ENCODE measurements around the gene MYBPC2. TPM values are rescaled to one million over a fixed set of nuclear protein-coding genes. Genes with fewer than 3 reads are reported as not detected.
A peak's percentile ranks its signal among the peaks of the same experiment; 100 is the strongest.

The MYBPC2 gene
- total RNA-seq, 4 donors from 2014 or later = 0.05 to 1.3 (median 0.15) TPM; not detected in 1

DNA sequence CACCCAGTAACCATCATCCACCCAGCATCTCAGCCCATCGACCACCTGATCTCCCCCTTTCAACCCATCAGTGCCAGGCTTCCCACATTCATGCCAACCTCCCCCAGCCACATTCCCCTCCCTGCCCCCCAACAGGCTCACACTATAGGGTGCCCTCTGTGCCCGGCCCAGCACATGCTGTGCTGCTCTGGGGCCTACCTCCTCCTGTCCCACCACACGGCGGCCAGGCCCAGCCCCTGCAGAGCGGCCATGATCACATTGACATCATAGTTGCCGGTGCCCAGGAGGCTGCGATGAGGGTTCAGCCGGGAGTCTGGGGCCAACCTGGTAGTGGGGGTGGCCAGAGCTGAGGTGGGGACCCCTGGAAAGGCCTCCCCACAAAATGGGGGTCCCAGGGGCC is 74.7 kb downstream of the MYBPC2 start:
- TF ChIP-seq POLR2A (IDR thresholded peaks at IDR 0.05) = no peak
- TF ChIP-seq, protein P1, sequence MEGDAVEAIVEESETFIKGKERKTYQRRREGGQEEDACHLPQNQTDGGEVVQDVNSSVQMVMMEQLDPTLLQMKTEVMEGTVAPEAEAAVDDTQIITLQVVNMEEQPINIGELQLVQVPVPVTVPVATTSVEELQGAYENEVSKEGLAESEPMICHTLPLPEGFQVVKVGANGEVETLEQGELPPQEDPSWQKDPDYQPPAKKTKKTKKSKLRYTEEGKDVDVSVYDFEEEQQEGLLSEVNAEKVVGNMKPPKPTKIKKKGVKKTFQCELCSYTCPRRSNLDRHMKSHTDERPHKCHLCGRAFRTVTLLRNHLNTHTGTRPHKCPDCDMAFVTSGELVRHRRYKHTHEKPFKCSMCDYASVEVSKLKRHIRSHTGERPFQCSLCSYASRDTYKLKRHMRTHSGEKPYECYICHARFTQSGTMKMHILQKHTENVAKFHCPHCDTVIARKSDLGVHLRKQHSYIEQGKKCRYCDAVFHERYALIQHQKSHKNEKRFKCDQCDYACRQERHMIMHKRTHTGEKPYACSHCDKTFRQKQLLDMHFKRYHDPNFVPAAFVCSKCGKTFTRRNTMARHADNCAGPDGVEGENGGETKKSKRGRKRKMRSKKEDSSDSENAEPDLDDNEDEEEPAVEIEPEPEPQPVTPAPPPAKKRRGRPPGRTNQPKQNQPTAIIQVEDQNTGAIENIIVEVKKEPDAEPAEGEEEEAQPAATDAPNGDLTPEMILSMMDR (IDR thresholded peaks at IDR 0.05) = no peak
- intact Hi-C loops (cut with DNase I; ENCODE audit: low total_unique reads) = no loop called here
- DNase-seq (ENCODE audit: low spot score in 2 of 2) = no peak
- H3K4me3 ChIP-seq (ENCODE audit: low read depth, poor library complexity, severe bottlenecking) = no peak overlapping the region
- 89 to 93% methylated on average over 8 of the region's 8 CpGs for WGBS, 2 donors

DNA sequence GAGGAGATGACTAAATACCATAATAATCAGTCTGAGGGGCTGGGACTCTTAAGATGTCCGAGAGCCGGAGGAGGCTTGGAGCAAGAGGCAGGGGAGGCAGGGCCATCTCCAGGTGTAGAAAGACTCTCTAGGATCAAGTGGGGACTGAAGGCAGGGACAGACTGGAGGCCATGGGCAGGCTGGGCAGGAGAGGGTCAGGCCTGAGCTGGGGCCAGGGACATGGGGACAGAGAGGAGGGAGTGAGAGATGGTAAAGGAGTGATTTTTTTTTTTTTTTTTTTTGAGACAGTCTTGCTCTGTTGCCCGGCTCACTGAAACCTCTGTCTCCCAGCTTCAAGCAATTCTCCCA is 76.1 kb downstream of the MYBPC2 start:
- intact Hi-C loops (cut with DNase I; ENCODE audit: low total_unique reads) = no loop called here
- no peak for DNase-seq (ENCODE audit: low spot score in 2 of 2)
- TF ChIP-seq, protein P1 (IDR thresholded peaks at IDR 0.05) = no peak
- TF ChIP-seq POLR2A (IDR thresholded peaks at IDR 0.05) = no peak
- WGBS, 2 donors = 89 to 90% methylated on average over 3 of the region's 3 CpGs
- no peak overlapping the region for H3K4me3 ChIP-seq (ENCODE audit: low read depth, poor library complexity, severe bottlenecking)

DNA sequence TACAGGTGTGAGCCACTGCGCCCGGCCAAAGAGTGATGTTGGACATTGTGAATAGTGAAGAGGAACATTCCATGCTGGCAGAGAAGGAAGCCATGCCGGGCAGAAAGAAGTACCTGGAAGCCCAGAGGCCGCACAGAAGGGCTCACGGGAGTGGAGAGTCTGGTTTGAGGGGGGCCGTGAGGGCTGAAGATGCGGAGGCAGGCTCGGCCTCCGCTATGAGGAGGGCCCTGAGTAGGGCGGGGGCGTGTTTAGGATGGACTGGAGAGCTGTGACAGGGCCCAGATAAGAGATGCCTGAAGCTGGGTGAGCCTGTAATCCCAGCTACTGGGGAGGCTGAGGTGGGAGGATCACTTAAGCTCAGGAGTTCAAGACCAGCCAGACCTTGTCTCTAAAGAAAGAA is 76.7 kb downstream of the MYBPC2 start:
- no peak for DNase-seq (ENCODE audit: low spot score in 2 of 2)
- WGBS, 2 donors = 83 to 86% methylated on average over 11 of the region's 11 CpGs
- TF ChIP-seq, protein P1 (IDR thresholded peaks at IDR 0.05) = no peak
- TF ChIP-seq POLR2A (IDR thresholded peaks at IDR 0.05) = no peak
- intact Hi-C loops (cut with DNase I; ENCODE audit: low total_unique reads) = no loop called here
- H3K4me3 ChIP-seq (ENCODE audit: low read depth, poor library complexity, severe bottlenecking) = no peak overlapping the region

DNA sequence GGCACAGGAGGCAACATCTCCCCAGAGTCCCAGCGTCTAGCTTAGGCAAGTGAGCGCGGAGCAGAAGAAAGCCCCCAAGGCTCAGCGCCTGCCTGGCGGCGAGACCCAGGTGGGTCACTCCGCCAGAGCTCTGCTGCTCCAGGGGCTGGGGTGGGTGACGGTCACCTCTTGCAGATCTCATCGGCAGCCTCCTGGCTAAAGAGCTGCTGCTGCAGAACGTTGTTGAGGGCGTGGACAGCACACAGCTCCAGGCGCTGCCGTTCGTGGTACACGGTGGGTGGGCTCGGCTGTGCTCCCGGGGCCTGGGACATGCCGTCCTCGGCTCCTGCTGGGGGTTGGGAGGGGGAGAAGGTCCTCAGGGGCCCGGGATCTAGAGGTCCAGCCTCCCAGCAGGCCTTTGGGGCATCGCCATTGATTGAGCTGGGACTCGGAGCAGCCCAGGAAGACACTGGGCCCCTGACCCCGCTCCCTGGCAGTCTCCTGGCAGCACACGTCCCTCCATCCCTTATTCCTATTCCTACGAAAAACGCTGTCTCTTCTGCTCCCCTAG is 77.5 kb downstream of the MYBPC2 start:
- TF ChIP-seq, protein P1 (IDR thresholded peaks at IDR 0.05) = no peak
- TF ChIP-seq POLR2A (IDR thresholded peaks at IDR 0.05) = no peak
- 50% methylated on average over 15 to 26 of the region's 26 CpGs for WGBS, 2 donors
- H3K4me3 ChIP-seq (ENCODE audit: low read depth, poor library complexity, severe bottlenecking) = peak overlapping the region; percentile 37
- no peak for DNase-seq (ENCODE audit: low spot score in 2 of 2)
- intact Hi-C loops (cut with DNase I; ENCODE audit: low total_unique reads) = no loop called here

DNA sequence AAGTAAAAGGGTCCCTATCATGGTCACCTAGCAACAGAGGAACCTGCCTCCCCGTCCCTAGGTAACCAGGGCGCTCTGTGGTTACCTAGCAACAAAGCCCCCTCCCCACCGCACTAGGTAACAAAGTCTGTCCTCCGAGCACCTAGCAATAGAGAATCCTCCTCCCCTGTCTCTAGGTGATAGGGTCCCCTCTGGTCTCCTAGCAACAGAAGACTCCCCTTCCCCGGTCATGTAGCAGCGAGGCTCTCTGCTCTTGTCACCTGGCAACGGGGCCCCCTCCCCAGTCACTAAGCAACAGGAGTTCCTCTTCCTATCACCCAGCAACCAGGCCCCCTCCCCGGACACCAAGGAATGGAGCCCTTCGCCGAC is 78.0 kb downstream of the MYBPC2 start:
- intact Hi-C loops (cut with DNase I; ENCODE audit: low total_unique reads) = no loop called here
- no peak for DNase-seq (ENCODE audit: low spot score in 2 of 2)
- no peak for TF ChIP-seq POLR2A (IDR thresholded peaks at IDR 0.05)
- TF ChIP-seq, protein P1 (IDR thresholded peaks at IDR 0.05) = no peak
- H3K4me3 ChIP-seq (ENCODE audit: low read depth, poor library complexity, severe bottlenecking) = peak overlapping the region; percentile 37
- WGBS, 2 donors = 4 to 5% methylated on average over 9 to 10 of the region's 10 CpGs

All from lower leg skin (tissue), 4 donors.